Aorta (tissue), 5 donors: ENCODE data around the gene LARP6. TPM values are rescaled to one million over a fixed set of nuclear protein-coding genes. Genes with fewer than 3 reads are reported as not detected.
A peak's percentile ranks its signal among the peaks of the same experiment; 100 is the strongest.

Experiments used
- ATAC-seq: fragments of 200-7000 bp; cut with Tn5 transposase; one replicate; pipeline ENCODE4 v1.9.1; 2022; ENCODE audit warnings: moderate library complexity; ENCODE audit not compliant: low FRiP score
- DNase-seq, 2 donors: peaks; one replicate each; pipeline ENCODE4 v3.0.0-alpha.2; 2020
- H3K27ac ChIP-seq, 2 donors: one replicate each; pipeline ENCODE4 v1.5.1; 2013; ENCODE audit warnings: low read length in 2 of 2, mild to moderate bottlenecking in 2 of 2, moderate library complexity in 2 of 2, control low read depth in 1 of 2, inconsistent platforms in 1 of 2, low read depth in 1 of 2
- H3K27me3 ChIP-seq, 2 donors: one replicate each; pipeline ENCODE4 v1.6.1; 2013; ENCODE audit warnings: control low read depth in 1 of 2, low read length in 1 of 2, mild to moderate bottlenecking in 1 of 2, moderate library complexity in 1 of 2; ENCODE audit not compliant: insufficient read depth in 2 of 2, control insufficient read depth in 1 of 2
- H3K36me3 ChIP-seq, 2 donors: one replicate each; pipeline ENCODE4 v1.6.1; 2013; ENCODE audit warnings: control low read depth in 1 of 2, low read length in 1 of 2, mild to moderate bottlenecking in 1 of 2; ENCODE audit not compliant: insufficient read depth in 2 of 2, control insufficient read depth in 1 of 2
- H3K4me1 ChIP-seq, 2 donors: one replicate each; pipeline ENCODE4 v1.6.1; 2013; ENCODE audit warnings: low read length in 2 of 2, control low read depth in 1 of 2, mild to moderate bottlenecking in 1 of 2, moderate library complexity in 1 of 2; ENCODE audit not compliant: insufficient read depth in 2 of 2, control insufficient read depth in 1 of 2
- H3K4me3 ChIP-seq, 2 donors: one replicate each; pipeline ENCODE4 v1.5.1; 2013; ENCODE audit warnings: low read length in 2 of 2, control low read depth in 1 of 2, mild to moderate bottlenecking in 1 of 2
- H3K9me3 ChIP-seq: one replicate; pipeline ENCODE4 v1.6.1; 2013; ENCODE audit warnings: mild to moderate bottlenecking, low read length; ENCODE audit not compliant: control insufficient read depth
- WGBS, 2 donors: extraction: QIAGEN DNeasy Blood & Tissue Kit; methylation state at CpG; one replicate each; pipeline ENCODE4 v1.1.7; 2013; 5-methylcytosine and 5-hydroxymethylcytosine counted together
- intact Hi-C, 2 donors: fragments of 100-400 bp; cut with DNase I; formaldehyde crosslinking; loops; one replicate each; pipeline versions ENCODE4 v1.14.2 to v1.15.0; 2022
- polyA plus RNA-seq, 2 donors: library from polyadenylated mRNA; stranded (reverse); fragments of 200-250 nt; gene quantifications; one replicate each; pipeline ENCODE4 v1.2.3, GENCODE V29; 2013
- total RNA-seq, 2 donors: library from RNA; stranded (reverse); fragmentation: NEBNext Ultra II Directional; extraction: Animal tissue kit (Norgen Biotek cat#: 25700); gene quantifications; one replicate each; pipeline ENCODE4 v1.2.1, GENCODE V29; 2021
- donor health status: healthy with polysubstance abuse.
- donor health status: Bipolar disorder and iron deficiency.
- donor health status: DM: no; HTN: no; CAD: no.
- donor health status: DM: no; HTN: no; CAD: no.
- donor health status: DM: yes; HTN: yes; CAD: no.

Gene LARP6
- total and polyA plus RNA-seq, 4 donors, result 31.2 to 73.3 (median 45.9) TPM

DNA sequence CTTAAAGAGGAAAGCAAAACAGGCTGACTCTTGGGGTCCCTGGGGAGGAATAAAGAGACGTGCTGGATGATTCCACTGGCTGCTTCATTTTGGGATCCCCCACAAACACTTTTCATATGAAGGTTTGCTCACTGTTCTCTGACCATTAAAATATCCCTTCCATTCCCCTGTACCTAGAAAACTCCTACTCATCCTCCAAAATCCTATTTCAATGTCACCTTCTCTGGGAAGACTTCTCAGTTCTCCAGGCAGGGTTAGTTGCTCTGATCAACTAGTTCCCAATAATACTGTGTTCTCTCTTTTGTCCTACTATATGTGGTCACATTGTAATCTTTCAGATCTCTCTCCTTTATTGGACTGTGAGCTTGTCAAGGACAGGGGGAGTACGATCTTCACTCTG lies 19.0 kb downstream of the LARP6 start:
- peaks cover 2 to 8% of the 10 kb centered on the region in 2 donors for H3K4me1 ChIP-seq
- no peaks in the 10 kb centered on the region for H3K27me3 ChIP-seq
- no peak for DNase-seq
- H3K9me3 ChIP-seq, result no peaks in the 10 kb centered on the region
- peak overlapping the region; percentile 24 to 90 for H3K27ac ChIP-seq
- peak; percentile 29 for ATAC-seq
- intact Hi-C loops, result no loop called here
- H3K36me3 ChIP-seq, result peaks cover 0 to 1% of the 10 kb centered on the region in 2 donors
- 50 to 59% methylated on average over 2 of the region's 2 CpGs for WGBS, 2 donors
- H3K4me3 ChIP-seq, result no peak overlapping the region

DNA sequence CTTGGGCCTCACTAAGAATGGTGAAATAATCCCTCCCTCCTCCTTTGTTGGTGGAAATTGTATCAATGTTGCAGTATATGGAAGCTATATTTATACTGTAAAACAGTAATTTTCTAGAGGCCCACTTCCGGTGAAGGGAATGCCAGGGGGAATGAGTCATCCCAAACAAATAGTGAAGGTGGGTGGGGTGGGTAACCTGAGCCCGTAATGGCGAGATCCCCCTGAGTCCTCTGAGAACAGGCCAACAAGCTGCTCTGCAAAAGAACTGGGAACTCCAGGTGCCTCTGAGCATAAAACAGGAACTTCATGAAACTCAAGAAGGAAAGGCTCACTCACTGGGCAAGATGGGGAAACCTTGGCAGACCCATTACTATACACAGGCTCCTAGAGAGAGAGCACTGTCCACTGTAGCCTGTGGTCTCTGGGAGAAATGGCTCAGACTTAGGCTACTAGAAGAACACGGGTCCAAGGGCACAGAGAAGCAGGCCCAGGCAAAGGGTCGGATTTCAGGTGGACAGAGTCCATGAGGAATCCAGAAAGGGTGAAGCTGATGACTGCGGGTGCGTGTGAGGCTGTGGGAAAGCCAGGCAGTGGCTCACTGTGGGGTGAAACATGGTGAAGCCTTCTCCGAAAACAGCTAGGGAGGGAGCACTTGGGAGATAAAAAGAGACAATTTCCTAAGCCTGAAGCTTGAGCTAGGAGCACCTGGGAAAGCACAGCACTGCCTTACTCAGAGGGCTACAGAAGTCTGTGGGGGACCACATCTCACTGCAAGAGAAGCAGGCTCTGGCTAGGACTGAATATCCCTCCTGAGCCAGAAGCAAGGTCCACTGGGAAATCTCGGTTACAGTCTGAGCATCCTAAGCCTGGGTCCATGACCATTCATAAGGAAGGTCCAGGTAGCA lies 19.8 kb downstream of the LARP6 start:
- no peak for ATAC-seq
- peaks cover 0 to 1% of the 10 kb centered on the region in 2 donors for H3K36me3 ChIP-seq
- intact Hi-C loops, result no loop called here

DNA sequence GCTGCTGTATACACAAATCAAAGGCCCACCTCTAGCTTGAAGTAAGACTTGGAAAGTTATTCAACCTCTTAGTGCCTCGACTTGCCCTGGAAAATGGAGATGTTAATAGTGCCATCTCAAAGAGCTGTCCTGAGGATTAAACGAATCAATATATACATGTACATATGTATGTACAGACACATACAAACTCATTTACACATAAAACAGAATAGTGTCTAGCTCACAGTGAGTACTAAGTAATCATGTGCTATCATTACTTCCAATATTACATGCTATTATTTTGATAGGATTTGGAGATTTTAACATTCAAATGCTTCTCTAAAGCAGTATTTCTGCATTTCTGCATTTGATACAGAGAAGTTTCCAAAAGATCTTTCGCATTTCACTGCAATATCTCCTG lies 20.5 kb downstream of the LARP6 start:
- 91% methylated on average over 3 of the region's 3 CpGs for WGBS, 2 donors
- no peaks in the 10 kb centered on the region for H3K27me3 ChIP-seq
- DNase-seq, result no peak
- peaks cover 0 to 1% of the 10 kb centered on the region in 2 donors for H3K36me3 ChIP-seq
- intact Hi-C loops, result no loop called here
- H3K4me3 ChIP-seq, result no peak overlapping the region
- H3K27ac ChIP-seq, result no peak overlapping the region
- peaks cover 2 to 8% of the 10 kb centered on the region in 2 donors for H3K4me1 ChIP-seq
- ATAC-seq, result no peak
- no peaks in the 10 kb centered on the region for H3K9me3 ChIP-seq

More for the DNA sequence above, 19.8 kb downstream of the LARP6 start:
- H3K4me1 ChIP-seq, result peaks cover 2 to 8% of the 10 kb centered on the region in 2 donors
- no peak overlapping the region for H3K4me3 ChIP-seq
- H3K27me3 ChIP-seq, result no peaks in the 10 kb centered on the region
- H3K9me3 ChIP-seq, result no peaks in the 10 kb centered on the region
- DNase-seq, result no peak
- 52 to 57% methylated on average over 9 of the region's 9 CpGs for WGBS, 2 donors
- H3K27ac ChIP-seq, result peak overlapping the region in 1 of 2 donors; percentile 79

DNA sequence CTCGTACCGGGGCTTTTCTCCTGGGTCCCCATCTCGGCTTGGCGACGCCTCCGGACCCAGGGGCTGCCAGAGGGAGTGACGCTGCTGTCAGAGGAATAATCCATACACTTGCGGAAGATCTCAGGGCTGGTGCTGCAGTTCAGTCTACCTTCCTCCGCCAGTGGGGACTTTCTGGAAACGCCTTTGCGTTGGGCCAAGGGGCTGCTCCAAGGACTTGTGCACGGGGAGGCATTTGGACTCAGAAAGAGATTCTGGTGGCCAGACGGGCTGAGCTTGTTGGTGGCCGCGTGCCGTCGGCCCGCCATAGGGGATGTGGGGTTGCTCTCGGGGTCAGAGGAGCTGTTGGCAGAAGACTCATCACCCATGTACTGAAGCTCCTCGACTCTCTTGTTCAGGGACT lies 21.8 kb downstream of the LARP6 start:
- no peaks in the 10 kb centered on the region for H3K27me3 ChIP-seq
- no peak for ATAC-seq
- no peak for DNase-seq
- WGBS, 2 donors, result 92 to 96% methylated on average over 20 of the region's 20 CpGs
- peaks cover 2 to 8% of the 10 kb centered on the region in 2 donors for H3K4me1 ChIP-seq
- H3K36me3 ChIP-seq, result peaks cover 0 to 1% of the 10 kb centered on the region in 2 donors
- intact Hi-C loops, result no loop called here
- H3K9me3 ChIP-seq, result no peaks in the 10 kb centered on the region
- no peak overlapping the region for H3K4me3 ChIP-seq
- H3K27ac ChIP-seq, result no peak overlapping the region

DNA sequence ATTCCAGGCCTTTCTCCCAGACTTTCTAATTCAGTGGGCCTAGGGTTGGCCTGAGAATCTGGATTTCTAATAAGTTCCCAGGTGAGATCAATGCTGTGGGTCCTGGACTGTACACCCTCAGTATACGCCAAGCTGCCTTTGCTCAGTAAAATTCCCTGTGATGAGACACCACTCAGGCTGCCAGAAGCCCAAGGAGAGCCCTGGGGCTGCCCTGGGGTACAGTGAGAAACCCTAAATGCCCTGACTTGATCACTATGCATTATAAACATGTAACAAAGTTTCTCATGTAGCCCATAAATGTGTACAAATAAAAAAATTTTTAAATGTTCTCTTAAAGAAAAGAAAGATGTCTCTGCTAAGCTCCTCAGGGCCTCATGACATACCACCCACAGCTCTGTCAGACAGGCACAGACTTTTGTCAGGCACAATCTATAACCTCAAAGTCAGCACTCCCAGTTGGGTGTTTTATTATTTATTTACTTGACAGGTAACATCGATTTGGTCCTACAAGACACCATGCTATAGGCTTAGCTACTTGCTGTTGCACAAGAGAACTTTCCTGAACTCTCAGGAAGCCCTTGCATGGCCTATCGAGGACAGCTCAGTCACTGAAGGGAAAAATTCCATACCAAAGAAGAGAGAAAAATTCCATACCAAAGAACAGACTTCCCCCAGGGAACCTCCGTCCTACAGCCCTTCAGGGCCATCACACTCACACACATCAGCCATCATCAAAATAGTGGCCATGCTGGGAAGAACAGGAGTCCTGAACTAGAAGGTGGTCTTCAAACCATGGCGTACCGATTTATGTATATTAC lies 22.7 kb downstream of the LARP6 start:
- 91 to 92% methylated on average over 6 of the region's 6 CpGs for WGBS, 2 donors
- peaks cover 2 to 4% of the 10 kb centered on the region in 2 donors for H3K4me1 ChIP-seq
- no peak overlapping the region for H3K27ac ChIP-seq
- no peaks in the 10 kb centered on the region for H3K27me3 ChIP-seq
- DNase-seq (no peak), ATAC-seq (no peak)
- H3K36me3 ChIP-seq, result peaks cover 0 to 1% of the 10 kb centered on the region in 2 donors
- intact Hi-C loops, result no loop called here
- H3K4me3 ChIP-seq, result no peak overlapping the region
- H3K9me3 ChIP-seq, result no peaks in the 10 kb centered on the region

DNA sequence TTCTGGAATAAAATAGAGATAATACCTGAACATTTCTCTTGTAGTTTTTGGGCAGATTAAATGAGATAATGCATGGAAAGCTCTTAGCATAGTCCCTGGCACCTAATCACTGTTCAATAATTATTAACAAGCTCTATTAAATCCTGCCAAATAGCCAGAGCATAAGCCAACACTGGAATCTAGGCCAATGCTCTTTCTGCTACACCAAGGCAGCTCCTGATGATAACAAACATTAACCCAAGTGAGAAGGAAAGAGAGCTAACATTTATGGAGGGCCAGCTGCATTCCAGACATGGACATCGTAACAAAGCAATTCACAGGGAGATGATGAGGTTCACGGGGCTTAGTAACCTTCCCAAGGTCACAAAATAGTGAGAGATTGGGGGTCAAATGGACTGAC lies 23.3 kb downstream of the LARP6 start:
- Histone ChIP-seq H3K36me3 (peaks cover 0 to 1% of the 10 kb centered on the region in 2 donors), H3K27ac (no peak overlapping the region), H3K4me1 (peaks cover 2 to 3% of the 10 kb centered on the region in 2 donors), H3K4me3 (no peak overlapping the region), H3K9me3 (no peaks in the 10 kb centered on the region), H3K27me3 (no peaks in the 10 kb centered on the region)
- DNase-seq (no peak), ATAC-seq (no peak)
- WGBS, 2 donors, result 33 to 68% methylated on average over 2 of the region's 2 CpGs
- intact Hi-C loops, result no loop called here

DNA sequence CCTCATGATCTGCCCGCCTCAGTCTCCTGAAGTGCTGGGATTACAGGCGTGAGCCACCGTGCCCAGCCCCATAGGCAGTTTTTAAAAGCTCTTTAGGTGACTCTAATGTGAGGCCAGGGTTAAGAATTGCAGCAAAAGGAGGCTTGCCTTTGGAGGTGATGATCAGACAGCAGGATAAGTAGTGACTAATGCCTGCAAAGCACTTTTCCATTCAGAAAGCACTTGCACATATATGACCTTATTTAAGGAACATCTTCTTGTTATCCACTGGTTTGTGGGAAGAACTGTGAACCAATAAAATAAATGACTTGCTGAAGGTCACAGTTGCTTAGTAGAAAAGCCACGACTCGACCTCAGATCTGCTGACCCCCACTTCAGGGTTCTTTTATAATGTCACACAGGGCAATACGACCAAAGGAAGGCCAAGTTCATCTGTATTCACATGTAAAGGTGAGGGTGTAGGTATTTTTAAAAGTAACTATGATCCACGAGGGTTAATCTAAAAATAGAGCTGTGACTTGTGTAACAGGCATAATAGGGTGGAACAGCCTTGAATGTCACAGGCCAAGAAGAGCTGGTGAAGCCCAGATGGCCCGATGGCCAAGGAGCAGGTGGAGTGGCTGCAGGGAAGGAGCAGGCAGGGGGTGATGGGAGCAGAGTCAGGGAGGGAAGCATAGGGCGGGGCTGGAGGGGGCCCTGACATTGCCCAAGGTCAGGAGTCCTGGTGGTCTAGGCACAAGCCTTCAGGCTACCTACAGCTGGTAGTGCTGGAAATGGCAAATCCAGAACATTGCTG lies 24.4 kb downstream of the LARP6 start:
- Histone ChIP-seq H3K4me3 (no peak overlapping the region), H3K27ac (no peak overlapping the region), H3K4me1 (peaks cover 3 to 4% of the 10 kb centered on the region in 2 donors), H3K9me3 (no peaks in the 10 kb centered on the region), H3K36me3 (peaks cover 0 to 1% of the 10 kb centered on the region in 2 donors), H3K27me3 (no peaks in the 10 kb centered on the region)
- intact Hi-C loops, result no loop called here
- DNase-seq (no peak), ATAC-seq (no peak)
- 74 to 82% methylated on average over 9 of the region's 9 CpGs for WGBS, 2 donors

DNA sequence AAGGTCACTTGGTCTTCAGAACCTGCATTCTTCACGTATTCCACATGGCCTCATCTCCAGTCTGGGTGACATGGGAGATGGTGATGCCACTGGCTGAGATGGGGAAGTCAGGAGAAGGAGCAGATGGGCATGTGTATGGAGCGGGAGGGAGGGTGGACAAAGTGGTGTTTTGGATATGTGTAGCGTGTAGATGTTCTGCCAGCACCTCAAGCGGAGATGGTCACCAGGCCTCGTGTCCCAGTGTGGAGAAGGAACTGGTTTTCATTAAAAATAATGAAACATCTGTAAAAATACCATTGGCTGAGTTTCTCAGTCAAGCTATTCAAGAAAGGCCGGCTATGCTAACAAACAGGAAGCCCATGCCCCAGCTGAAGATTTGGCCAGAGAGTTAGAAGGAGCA lies 26.2 kb downstream of the LARP6 start:
- Histone ChIP-seq H3K27ac (no peak overlapping the region), H3K4me3 (no peak overlapping the region), H3K36me3 (peaks cover 0 to 1% of the 10 kb centered on the region in 2 donors), H3K27me3 (no peaks in the 10 kb centered on the region), H3K9me3 (no peaks in the 10 kb centered on the region), H3K4me1 (peaks cover 0 to 2% of the 10 kb centered on the region in 2 donors)
- DNase-seq (no peak), ATAC-seq (no peak)
- 88 to 91% methylated on average over 6 of the region's 6 CpGs for WGBS, 2 donors
- intact Hi-C loops, result no loop called here
